ENCODE data around the gene DNAJA4.

The DNAJA4 gene

GRCh38 chr15:78313383-78313782 is 49.0 kb downstream of the DNAJA4 start:
- no peak for DNase-seq (ENCODE audit: low spot score)
- in situ Hi-C loops (cut with MboI; ENCODE audit: low pct_unique_long_range_greater_than_20kb, low sequenced_read_pairs, unreplicated experiment), result no loop called here
- TF ChIP-seq CTCF (IDR thresholded peaks at IDR 0.05; ENCODE audit: extremely low read depth, insufficient read depth, missing control alignments), result no peak

- DNase-seq (ENCODE audit: low spot score), result no peak
- in situ Hi-C loops (cut with MboI; ENCODE audit: low pct_unique_long_range_greater_than_20kb, low sequenced_read_pairs, unreplicated experiment), result no loop called here
- TF ChIP-seq CTCF (IDR thresholded peaks at IDR 0.05; ENCODE audit: extremely low read depth, insufficient read depth, missing control alignments), result no peak
These were observed 49.8 kb downstream of the DNAJA4 start for GRCh38 chr15:78314181-78314581.

GRCh38 chr15:78315686-78316282 is 51.4 kb downstream of the DNAJA4 start:
- in situ Hi-C loops (cut with MboI; ENCODE audit: low pct_unique_long_range_greater_than_20kb, low sequenced_read_pairs, unreplicated experiment), result no loop called here
- TF ChIP-seq CTCF (IDR thresholded peaks at IDR 0.05; ENCODE audit: extremely low read depth, insufficient read depth, missing control alignments), result peak; percentile 39
- no peak for DNase-seq (ENCODE audit: low spot score)

- no peak for TF ChIP-seq CTCF (IDR thresholded peaks at IDR 0.05; ENCODE audit: extremely low read depth, insufficient read depth, missing control alignments)
- in situ Hi-C loops (cut with MboI; ENCODE audit: low pct_unique_long_range_greater_than_20kb, low sequenced_read_pairs, unreplicated experiment), result no loop called here
These were observed 52.1 kb downstream of the DNAJA4 start for GRCh38 chr15:78316283-78317083.

GRCh38 chr15:78317145-78317836 is 52.9 kb downstream of the DNAJA4 start:
- in situ Hi-C loops (cut with MboI; ENCODE audit: low pct_unique_long_range_greater_than_20kb, low sequenced_read_pairs, unreplicated experiment), result no loop called here
- DNase-seq (ENCODE audit: low spot score), result no peak
- no peak for TF ChIP-seq CTCF (IDR thresholded peaks at IDR 0.05; ENCODE audit: extremely low read depth, insufficient read depth, missing control alignments)

More at GRCh38 chr15:78316283-78317083, 52.1 kb downstream of the DNAJA4 start:
- DNase-seq (ENCODE audit: low spot score), result peak; percentile 51

GRCh38 chr15:78319588-78319987 is 55.2 kb downstream of the DNAJA4 start:
- DNase-seq (ENCODE audit: low spot score), result no peak
- in situ Hi-C loops (cut with MboI; ENCODE audit: low pct_unique_long_range_greater_than_20kb, low sequenced_read_pairs, unreplicated experiment), result no loop called here
- no peak for TF ChIP-seq CTCF (IDR thresholded peaks at IDR 0.05; ENCODE audit: extremely low read depth, insufficient read depth, missing control alignments)
